GM18526 (cell line): ENCODE measurements around the gene UBE2K.

Experiments
- POLR2A ChIP-seq: IDR thresholded peaks from 3 replicates; pipeline ENCODE4 v1.6.1; 2011; ENCODE audit not compliant: insufficient read length; ENCODE audit errors: extremely low read depth

UBE2K gene, protein sequence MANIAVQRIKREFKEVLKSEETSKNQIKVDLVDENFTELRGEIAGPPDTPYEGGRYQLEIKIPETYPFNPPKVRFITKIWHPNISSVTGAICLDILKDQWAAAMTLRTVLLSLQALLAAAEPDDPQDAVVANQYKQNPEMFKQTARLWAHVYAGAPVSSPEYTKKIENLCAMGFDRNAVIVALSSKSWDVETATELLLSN

GRCh38 chr4:39697740-39698423 lies at the start of gene UBE2K:
Gene UBE2K, plus strand, starts transcription at chr4:39698136. Its CDS starts 192 bp downstream, at chr4:39698328.
- TF ChIP-seq POLR2A = peak; percentile 88

- no peak for TF ChIP-seq POLR2A
Observed at GRCh38 chr4:39648213-39648612, 49.7 kb upstream of the UBE2K start.

DNA sequence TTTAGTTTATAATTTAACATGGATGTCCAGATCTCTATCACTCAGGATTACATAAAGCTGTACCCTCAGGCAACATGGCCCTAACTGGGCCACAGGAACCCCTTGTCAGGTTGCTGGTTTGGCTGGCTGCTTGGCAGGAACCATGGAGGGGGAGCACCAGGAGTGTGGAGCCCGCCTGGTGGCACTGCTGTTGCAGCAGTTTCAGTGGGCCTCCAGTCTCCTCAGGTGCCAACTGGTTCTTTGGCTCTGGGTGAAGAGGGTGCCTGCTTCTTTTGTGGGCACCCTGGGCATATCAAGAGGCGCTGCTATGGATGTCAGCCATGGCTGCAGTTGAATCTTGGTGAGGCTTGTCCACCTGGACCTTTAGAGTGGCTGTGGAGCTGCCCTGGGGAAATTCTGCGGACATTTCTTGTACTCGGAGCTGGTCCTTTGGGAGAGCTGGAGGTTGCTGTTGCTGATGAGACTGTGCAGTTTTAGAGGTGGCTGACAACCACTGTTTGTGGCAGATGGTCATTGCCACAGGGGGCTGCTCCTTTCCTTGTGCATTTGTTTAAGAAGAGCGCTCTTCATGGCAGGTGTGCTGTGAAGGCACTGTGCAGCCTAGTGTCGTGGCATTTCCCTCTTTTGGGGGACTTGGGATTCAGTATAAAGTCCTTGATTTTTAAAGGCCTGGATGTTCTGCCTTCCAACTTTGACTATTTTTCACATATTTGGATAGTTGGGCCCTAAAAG lies 48.9 kb upstream of the UBE2K start:
- TF ChIP-seq POLR2A = no peak

DNA sequence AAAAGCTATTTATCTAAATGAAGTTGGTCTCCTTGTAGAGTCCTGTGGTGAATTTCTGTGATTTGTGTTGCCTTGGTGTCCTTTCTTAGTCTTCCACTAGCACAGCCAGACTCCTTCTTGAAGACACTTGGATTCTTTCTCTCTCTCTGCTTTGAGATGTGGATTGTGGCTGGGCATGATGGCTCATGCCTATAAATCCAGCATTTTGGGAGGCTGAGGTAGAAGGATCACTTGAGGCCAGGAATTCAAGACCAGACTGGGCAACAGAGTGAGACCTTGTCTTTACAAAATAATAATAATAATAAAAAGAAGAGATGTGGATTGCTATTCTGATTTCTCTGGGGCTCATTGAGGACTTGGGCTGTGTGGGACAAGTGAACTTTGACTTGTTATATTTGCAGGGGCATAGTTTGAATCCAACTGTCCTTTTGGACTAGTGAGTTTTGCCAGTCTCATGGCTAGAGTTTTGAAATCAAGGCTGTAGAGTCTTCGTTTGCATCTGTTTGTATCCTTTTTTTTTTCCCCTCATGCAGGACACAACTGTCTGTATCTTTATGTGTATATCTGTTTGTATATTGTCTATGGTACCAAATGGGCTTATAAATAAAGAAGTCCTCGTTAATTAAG lies 48.2 kb upstream of the UBE2K start:
- no peak for TF ChIP-seq POLR2A

DNA sequence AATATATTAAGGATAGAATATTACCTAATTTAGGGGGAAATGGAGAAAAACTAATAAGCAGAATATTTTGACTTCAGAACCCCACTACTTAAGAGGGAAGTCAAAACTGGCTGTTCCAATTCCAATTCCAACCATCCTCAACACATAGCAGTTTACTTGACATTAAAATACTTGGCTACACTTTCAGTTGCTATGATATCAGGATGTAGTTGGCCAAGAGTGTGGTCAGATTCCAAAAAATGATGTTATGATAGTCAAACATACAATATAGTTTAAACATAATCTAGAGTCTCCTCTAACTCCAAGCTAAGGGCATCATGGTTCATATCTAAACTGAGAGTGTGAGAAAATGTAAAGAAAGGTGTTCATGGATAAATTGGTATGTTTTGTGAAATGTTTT lies 42.7 kb upstream of the UBE2K start:
- TF ChIP-seq POLR2A = no peak

DNA sequence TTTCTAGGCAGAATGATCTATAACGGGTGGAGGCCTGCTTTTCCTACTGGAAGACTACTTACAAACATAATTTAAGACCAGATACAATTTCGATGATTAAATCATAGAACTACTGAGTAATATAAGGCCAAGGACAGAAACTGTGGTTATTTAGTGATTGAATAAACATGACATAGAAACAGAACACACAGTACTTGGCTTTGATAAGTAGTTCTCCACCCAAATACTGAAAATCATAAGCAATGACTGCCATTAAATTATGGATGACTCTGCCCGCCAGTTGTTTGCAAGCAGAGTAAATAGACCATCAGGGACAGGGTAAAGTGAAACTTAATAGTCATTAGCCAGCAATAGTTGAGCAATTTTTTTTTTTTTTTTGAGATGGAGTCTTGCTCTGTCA lies 42.1 kb upstream of the UBE2K start:
- TF ChIP-seq POLR2A = no peak

DNA sequence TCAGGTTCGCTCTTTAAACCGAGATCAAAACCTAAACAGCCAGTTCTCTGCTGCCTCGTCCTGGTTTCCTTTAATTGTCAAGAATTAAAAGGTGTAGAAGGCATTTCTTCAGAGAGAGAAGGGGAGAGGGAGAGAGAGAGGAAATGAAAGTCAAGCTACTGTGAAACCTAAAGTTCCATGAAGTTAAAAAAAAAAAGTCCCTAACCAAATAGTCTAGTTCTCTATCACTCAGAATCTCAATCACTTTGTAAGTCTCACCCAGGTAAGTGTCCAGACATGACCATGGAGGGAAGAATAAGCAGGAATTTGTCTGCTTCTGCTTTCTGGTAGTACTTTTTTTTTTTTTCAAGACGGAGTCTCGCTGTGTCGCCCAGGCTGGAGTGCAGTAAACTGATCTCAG lies 40.5 kb upstream of the UBE2K start:
- no peak for TF ChIP-seq POLR2A

GRCh38 chr4:39658756-39659155 lies 39.2 kb upstream of the UBE2K start:
- TF ChIP-seq POLR2A = no peak

DNA sequence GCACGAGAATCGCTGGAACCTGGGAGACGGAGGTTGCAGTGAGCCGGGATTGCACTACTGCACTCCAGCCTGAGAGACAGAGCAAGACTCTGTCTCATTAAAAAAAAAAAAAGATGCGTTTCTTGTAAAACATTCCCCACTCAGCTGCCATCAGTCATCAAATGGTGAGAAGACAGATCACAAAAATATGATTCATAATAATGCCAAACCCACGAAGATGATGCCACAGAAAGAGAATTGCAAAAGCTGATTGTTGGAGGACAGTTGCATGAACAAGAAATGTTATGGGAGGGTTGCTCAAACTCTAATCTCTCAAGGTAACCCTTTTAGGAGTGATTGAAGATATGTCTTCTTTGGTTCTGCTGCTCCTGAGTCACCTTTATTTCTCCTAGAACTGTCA lies 37.9 kb upstream of the UBE2K start:
- TF ChIP-seq POLR2A = no peak

DNA sequence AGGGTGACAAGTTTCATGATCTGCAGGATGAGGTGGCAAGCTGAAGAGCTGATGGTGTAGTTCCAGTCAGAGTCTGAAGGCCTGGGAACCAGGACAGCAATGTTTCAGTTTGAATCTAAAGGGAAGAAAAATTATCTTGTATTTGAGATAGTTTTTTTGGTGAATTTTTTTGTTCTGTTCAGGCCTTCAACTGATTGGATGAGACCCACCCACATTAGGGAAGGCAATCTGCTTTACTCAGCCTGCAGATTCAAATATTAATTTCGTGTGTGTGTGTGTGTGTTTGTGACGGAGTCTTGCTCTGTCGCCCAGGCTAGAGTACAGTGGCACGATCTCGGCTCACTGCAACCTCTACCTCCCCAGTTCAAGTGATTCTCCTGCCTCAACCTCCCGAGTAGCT lies 37.2 kb upstream of the UBE2K start:
- no peak for TF ChIP-seq POLR2A

GRCh38 chr4:39662683-39663082 lies 35.3 kb upstream of the UBE2K start:
- TF ChIP-seq POLR2A = no peak

GRCh38 chr4:39664828-39665731 lies 32.9 kb upstream of the UBE2K start:
- TF ChIP-seq POLR2A = no peak

DNA sequence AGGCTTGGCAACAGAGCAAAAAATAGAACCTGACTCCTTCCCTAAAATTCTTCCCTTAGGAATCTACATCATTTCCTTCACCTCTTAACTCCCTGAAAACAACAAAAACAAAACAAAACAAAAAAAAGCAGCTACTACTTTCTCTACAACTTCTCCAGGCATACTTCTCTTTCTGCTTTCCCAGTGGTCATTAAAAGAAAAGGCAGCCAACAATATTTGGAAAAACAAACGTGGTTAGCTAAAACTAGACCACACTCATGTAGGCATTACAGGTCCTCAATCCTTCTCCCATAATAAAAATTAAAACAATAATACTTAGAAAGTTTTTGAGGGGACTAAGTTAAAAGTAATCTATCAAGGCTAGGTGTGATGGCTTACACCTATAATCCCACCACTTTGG lies 30.2 kb upstream of the UBE2K start:
- TF ChIP-seq POLR2A = no peak

GRCh38 chr4:39668887-39669286 lies 29.0 kb upstream of the UBE2K start:
- no peak for TF ChIP-seq POLR2A

GRCh38 chr4:39682138-39682537 lies 15.8 kb upstream of the UBE2K start:
- TF ChIP-seq POLR2A = no peak
